ENCODE data around the gene INF2.
"Not testable (repeated sequence)": the region's sequence is repeated elsewhere in the genome, so short reads cannot be mapped to it uniquely, and the experiment has no call there.

INF2 gene

GRCh38 chr14:104652386-104652785 lies 37.0 kb upstream of the INF2 start:
- no peak for DNase-seq (ENCODE audit: low read depth in 1 of 2, low spot score in 1 of 2)
- H3K27me3 ChIP-seq (ENCODE audit: insufficient read depth, poor library complexity, severe bottlenecking): no peaks in the 10 kb centered on the region
- no peak overlapping the region for H3K4me3 ChIP-seq (replicated peaks; ENCODE audit: insufficient read depth, low read length)
- TF ChIP-seq GABPA (IDR thresholded peaks at IDR 0.05; ENCODE audit: low read depth) (no peak), SPI1 (IDR thresholded peaks at IDR 0.05; ENCODE audit: borderline replicate concordance, low read depth) (no peak)
- no peak overlapping the region for H3K27ac ChIP-seq (replicated peaks)

GRCh38 chr14:104653130-104653920 lies 36.1 kb upstream of the INF2 start:
- not testable (repeated sequence) for DNase-seq (ENCODE audit: low read depth in 1 of 2, low spot score in 1 of 2); H3K27me3 ChIP-seq (ENCODE audit: insufficient read depth, poor library complexity, severe bottlenecking); H3K4me3 ChIP-seq (replicated peaks; ENCODE audit: insufficient read depth, low read length); H3K27ac ChIP-seq (replicated peaks)

GRCh38 chr14:104654119-104654518 lies 35.3 kb upstream of the INF2 start:
- no peak overlapping the region for H3K4me3 ChIP-seq (replicated peaks; ENCODE audit: insufficient read depth, low read length)
- TF ChIP-seq GABPA (IDR thresholded peaks at IDR 0.05; ENCODE audit: low read depth): no peak
- no peak for TF ChIP-seq REST (IDR thresholded peaks at IDR 0.05; ENCODE audit: insufficient replicate concordance, low read depth)
- no peak for TF ChIP-seq POLR2AphosphoS5 (IDR thresholded peaks at IDR 0.05; ENCODE audit: low read depth)
- TF ChIP-seq CTCF (IDR thresholded peaks at IDR 0.05; ENCODE audit: insufficient read depth, low read length): no peak
- TF ChIP-seq SPI1 (IDR thresholded peaks at IDR 0.05; ENCODE audit: borderline replicate concordance, low read depth): no peak
- H3K27ac ChIP-seq (replicated peaks): no peak overlapping the region
- DNase-seq (ENCODE audit: low read depth in 1 of 2, low spot score in 1 of 2): no peak
- no peaks in the 10 kb centered on the region for H3K27me3 ChIP-seq (ENCODE audit: insufficient read depth, poor library complexity, severe bottlenecking)

- Histone ChIP-seq H3K27ac (replicated peaks) (no peak overlapping the region), H3K27me3 (ENCODE audit: insufficient read depth, poor library complexity, severe bottlenecking) (peaks cover 2% of the 10 kb centered on the region), H3K4me3 (replicated peaks; ENCODE audit: insufficient read depth, low read length) (no peak overlapping the region)
- DNase-seq (ENCODE audit: low read depth in 1 of 2, low spot score in 1 of 2): no peak
- no peak for TF ChIP-seq GABPA (IDR thresholded peaks at IDR 0.05; ENCODE audit: low read depth)
- no peak for TF ChIP-seq CTCF (IDR thresholded peaks at IDR 0.05; ENCODE audit: insufficient read depth, low read length)
- TF ChIP-seq REST (IDR thresholded peaks at IDR 0.05; ENCODE audit: insufficient replicate concordance, low read depth): no peak
- no peak for TF ChIP-seq SPI1 (IDR thresholded peaks at IDR 0.05; ENCODE audit: borderline replicate concordance, low read depth)
- TF ChIP-seq POLR2AphosphoS5 (IDR thresholded peaks at IDR 0.05; ENCODE audit: low read depth): no peak
Measured at GRCh38 chr14:104655128-104655848, 34.1 kb upstream of the INF2 start.
